Psoas muscle (tissue), 8 donors: ENCODE measurements around the gene MICALL2. TPM values are rescaled to one million over a fixed set of nuclear protein-coding genes. Genes with fewer than 3 reads are reported as not detected.

Experiments used
- ATAC-seq, 4 donors: fragments of 200-7000 bp; cut with Tn5 transposase; one replicate each; pipeline ENCODE4 v1.9.1; 2020; ENCODE audit warnings: moderate library complexity in 3 of 4, mild to moderate bottlenecking in 2 of 4
- DNase-seq, 2 donors: peaks; one replicate each; pipeline ENCODE4 v3.0.0-alpha.2; 2020
- H3K27ac ChIP-seq: fragments of 200-600 bp; one replicate; pipeline ENCODE4 v1.8.0; 2022
- H3K27me3 ChIP-seq, 3 donors: fragments of 200-600 bp in 1 of 3; one replicate each; pipeline versions ENCODE4 v1.6.1 to v1.8.0; 2013 to 2022; ENCODE audit warnings: low read length in 2 of 3, mild to moderate bottlenecking in 2 of 3, moderate library complexity in 1 of 3; ENCODE audit not compliant: insufficient read depth in 3 of 3
- H3K36me3 ChIP-seq, 2 donors: fragments of 200-600 bp in 1 of 2; one replicate each; pipeline versions ENCODE4 v1.6.1 to v1.8.0; 2013 to 2022; ENCODE audit warnings: low read depth in 1 of 2, mild to moderate bottlenecking in 1 of 2, moderate library complexity in 1 of 2; ENCODE audit not compliant: insufficient read depth in 1 of 2
- H3K4me1 ChIP-seq: fragments of 200-600 bp; one replicate; pipeline ENCODE4 v1.8.0; 2022
- H3K4me3 ChIP-seq: fragments of 200-600 bp; one replicate; pipeline ENCODE4 v1.8.0; 2022; ENCODE audit warnings: mild to moderate bottlenecking
- H3K9me3 ChIP-seq: fragments of 200-600 bp; one replicate; pipeline ENCODE4 v1.8.0; 2022
- CTCF ChIP-seq: fragments of 200-600 bp; IDR thresholded peaks from one replicate; pipeline ENCODE4 v1.8.0; 2022; ENCODE audit warnings: antibody characterized with exemption
- WGBS, 3 donors: extraction: QIAGEN DNeasy Blood & Tissue Kit; methylation state at CpG; one replicate each; pipeline versions ENCODE4 v1.1.6 to v1.1.7; 2013; 5-methylcytosine and 5-hydroxymethylcytosine counted together
- intact Hi-C, 2 donors: fragments of 100-400 bp; cut with DNase I; formaldehyde crosslinking; loops; one replicate each; pipeline versions ENCODE4 v1.11.0 to v1.14.2; 2022
- polyA plus RNA-seq, 3 donors: library from polyadenylated mRNA; stranded (reverse); fragments of 200-250 nt; gene quantifications; one replicate each; pipeline ENCODE4 v1.2.3, GENCODE V29; 2013
- total RNA-seq, 4 donors: library from RNA; stranded (reverse); fragmentation: NEBNext Ultra II Directional in 2 of 4; extraction: Animal tissue kit (Norgen Biotek cat#: 25700) in 2 of 4; gene quantifications; one replicate each; pipeline versions ENCODE4 v1.2.1 to v1.2.4, GENCODE V29; 2021 to 2023
- donor health status: healthy with polysubstance abuse.
- donor health status: DM: no; HTN: no; CAD: no; lungs with moderate emphysema.
- donor health status: Bipolar disorder and iron deficiency.
- donor health status: healthy.
- donor health status: DM: yes; HTN: yes; CAD: no.
- donor health status: DM: no; HTN: no; CAD: no.
- donor health status: DM: no; HTN: no; CAD: no.
- donor health status: DM: yes; HTN: yes; CAD: no.

Gene MICALL2
- total and polyA plus RNA-seq, 7 donors = 4.6 to 12.0 (median 5.8) TPM

DNA sequence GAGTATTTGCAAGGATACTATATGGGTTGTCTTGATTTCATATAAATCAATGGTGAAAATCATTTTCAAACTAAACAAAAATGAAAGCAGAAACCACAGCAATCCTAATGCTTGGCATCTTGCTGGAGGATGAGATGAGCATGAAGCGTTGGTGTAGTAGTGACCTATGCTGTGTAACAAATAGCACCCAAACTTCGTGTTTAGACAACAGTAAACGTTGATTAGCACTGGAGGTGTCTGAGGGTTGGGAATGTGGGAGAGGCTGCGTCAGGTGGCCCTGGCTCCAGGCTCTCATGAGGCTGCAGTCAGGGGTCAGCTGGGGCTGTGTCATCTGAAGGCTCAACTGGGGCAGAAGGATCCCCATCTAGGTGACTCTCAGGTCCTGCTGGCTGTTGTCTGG, 67.8 kb downstream of the MICALL2 start:
- Histone ChIP-seq H3K4me1 (no peaks in the 10 kb centered on the region), H3K9me3 (no peaks in the 10 kb centered on the region), H3K36me3 (no peaks in the 10 kb centered on the region), H3K27me3 (peaks cover 0 to 61% (median 29%) of the 10 kb centered on the region in 3 donors), H3K27ac (no peak overlapping the region), H3K4me3 (no peak overlapping the region)
- WGBS, 3 donors = 83 to 87% (median 86%) methylated on average over 4 of the region's 4 CpGs
- no peak for TF ChIP-seq CTCF
- DNase-seq = no peak
- no peak for ATAC-seq
- intact Hi-C loops = no loop called here

- no peak for TF ChIP-seq CTCF
- ATAC-seq = no peak
- no peak for DNase-seq
- Histone ChIP-seq H3K4me3 (no peak overlapping the region), H3K27ac (no peak overlapping the region), H3K4me1 (no peaks in the 10 kb centered on the region), H3K27me3 (peaks cover 3 to 67% (median 32%) of the 10 kb centered on the region in 3 donors), H3K36me3 (no peaks in the 10 kb centered on the region), H3K9me3 (no peaks in the 10 kb centered on the region)
- intact Hi-C loops = no loop called here
- WGBS, 3 donors = 19 to 34% (median 20%) methylated on average over 23 to 29 of the region's 29 CpGs
These were observed 70.5 kb downstream of the MICALL2 start for GRCh38 chr7:1388703-1389335.

DNA sequence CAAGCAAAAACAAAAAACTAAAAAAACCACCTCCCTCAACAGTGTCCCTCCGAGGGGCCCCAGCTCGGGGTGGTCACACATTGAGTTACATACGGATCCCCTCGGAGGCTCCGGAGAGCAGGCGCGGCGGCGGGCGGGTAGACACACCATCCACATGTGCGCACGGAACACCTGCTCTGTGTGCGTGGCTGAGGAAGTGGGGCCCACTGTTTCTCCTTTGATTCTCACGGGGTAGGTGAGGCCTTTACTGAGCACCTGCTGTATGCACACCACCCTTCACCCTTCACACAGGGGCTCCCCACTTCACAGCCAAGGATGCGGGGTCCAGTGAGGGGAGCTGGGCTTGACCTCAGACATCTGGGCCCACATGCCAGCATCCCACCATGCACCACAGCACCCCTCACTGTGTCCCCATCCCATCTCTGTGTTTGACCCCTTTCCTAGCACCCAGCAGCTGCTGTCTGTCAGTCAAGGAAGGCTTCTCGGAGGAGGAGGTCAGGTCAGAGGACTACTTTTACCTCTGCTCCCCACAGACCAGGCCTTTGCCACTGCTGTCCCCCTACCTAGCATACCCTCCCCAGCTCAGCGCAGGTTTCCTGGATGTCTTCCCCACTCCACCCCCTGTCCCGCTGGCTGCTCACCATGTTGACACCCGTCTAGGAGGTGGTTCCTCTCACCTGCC, 71.1 kb downstream of the MICALL2 start:
- Histone ChIP-seq H3K36me3 (no peaks in the 10 kb centered on the region), H3K4me3 (no peak overlapping the region), H3K27ac (no peak overlapping the region), H3K9me3 (no peaks in the 10 kb centered on the region), H3K4me1 (no peaks in the 10 kb centered on the region), H3K27me3 (peaks cover 3 to 73% (median 36%) of the 10 kb centered on the region in 3 donors)
- intact Hi-C loops = no loop called here
- WGBS, 3 donors = 69 to 75% (median 73%) methylated on average over 19 of the region's 19 CpGs
- ATAC-seq = no peak
- no peak for DNase-seq
- TF ChIP-seq CTCF = no peak

DNA sequence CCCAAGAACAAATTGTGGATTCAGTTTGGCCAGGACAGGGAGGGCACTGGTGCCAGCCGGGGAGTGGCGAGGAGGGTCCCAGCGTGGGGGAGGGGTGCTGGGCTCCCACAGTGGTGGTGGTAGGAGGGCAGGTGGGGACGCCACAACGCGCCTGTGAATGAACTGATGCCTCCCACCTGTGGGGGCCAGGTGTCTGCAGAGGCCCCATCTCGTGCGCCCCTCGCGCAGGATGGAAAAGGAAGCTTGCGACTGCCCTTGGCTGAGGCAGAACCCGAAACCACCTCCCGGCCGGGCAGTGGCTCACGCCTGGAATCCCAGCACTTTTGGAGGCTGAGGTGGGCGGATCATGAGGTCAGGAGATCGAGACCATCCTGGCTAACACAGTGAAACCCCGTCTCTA, 72.0 kb downstream of the MICALL2 start:
- no peak for TF ChIP-seq CTCF
- 70 to 77% (median 72%) methylated on average over 17 to 18 of the region's 18 CpGs for WGBS, 3 donors
- Histone ChIP-seq H3K27me3 (peaks cover 3 to 82% (median 41%) of the 10 kb centered on the region in 3 donors), H3K4me3 (no peak overlapping the region), H3K36me3 (no peaks in the 10 kb centered on the region), H3K27ac (no peak overlapping the region), H3K9me3 (no peaks in the 10 kb centered on the region), H3K4me1 (no peaks in the 10 kb centered on the region)
- no peak for ATAC-seq
- intact Hi-C loops = no loop called here
- no peak for DNase-seq
